Frontal cortex (tissue), 4 donors: Measurements from ENCODE around the gene PCSK5. TPM values are rescaled to one million over a fixed set of nuclear protein-coding genes. Genes with fewer than 3 reads are reported as not detected.
A peak's percentile ranks its signal among the peaks of the same experiment; 100 is the strongest.
"Not testable (repeated sequence)": the region's sequence is repeated elsewhere in the genome, so short reads cannot be mapped to it uniquely, and the experiment has no call there.

Source experiments
- DNase-seq, 2 donors: peaks; one replicate each; pipeline ENCODE4 v3.0.0; 2012; ENCODE audit warnings: low spot score in 2 of 2
- FAIRE-seq: peaks from 2 replicates; lab custom pipeline; 2012; peaks lifted over from hg19 to GRCh38; lab: Jason Lieb, UNC
- total RNA-seq: library from RNA; depleted of rRNA; stranded (reverse); fragments of >200 nt; gene quantifications from one replicate; pipeline ENCODE4 v1.2.3, GENCODE V29; 2014
- donor health status: control.
- donor health status: control.
- donor health status: control.

Gene PCSK5
- total RNA-seq, 1 donor from 2014 or later = 15.5 TPM

GRCh38 chr9:76269789-76270188 lies 379.3 kb downstream of the PCSK5 start:
- no peak for FAIRE-seq
- DNase-seq = no peak

- FAIRE-seq (no peak), DNase-seq (no peak)
These were observed 381.3 kb downstream of the PCSK5 start for GRCh38 chr9:76271755-76272154.

- no peak for FAIRE-seq
- DNase-seq = no peak
These were observed 398.6 kb downstream of the PCSK5 start for GRCh38 chr9:76289042-76289441.

- FAIRE-seq (no peak), DNase-seq (no peak)
These were observed 399.2 kb downstream of the PCSK5 start for GRCh38 chr9:76289703-76290102.

GRCh38 chr9:76290555-76290954 lies 400.1 kb downstream of the PCSK5 start:
- no peak for FAIRE-seq
- DNase-seq = no peak

- FAIRE-seq (no peak), DNase-seq (no peak)
These were observed 401.8 kb downstream of the PCSK5 start for GRCh38 chr9:76292246-76292645.

- FAIRE-seq (no peak), DNase-seq (no peak)
These were observed 402.2 kb downstream of the PCSK5 start for GRCh38 chr9:76292658-76293057.

GRCh38 chr9:76294301-76294700 lies 403.8 kb downstream of the PCSK5 start:
- DNase-seq (no peak), FAIRE-seq (no peak)

- no peak for DNase-seq
- FAIRE-seq = no peak
These were observed 406.3 kb downstream of the PCSK5 start for GRCh38 chr9:76296561-76297310.

- FAIRE-seq (no peak), DNase-seq (no peak)
These were observed 407.3 kb downstream of the PCSK5 start for GRCh38 chr9:76297721-76298239.

GRCh38 chr9:76298521-76299144 lies 408.2 kb downstream of the PCSK5 start:
- no peak for FAIRE-seq

GRCh38 chr9:76302543-76302942 lies 412.1 kb downstream of the PCSK5 start:
- DNase-seq (no peak), FAIRE-seq (no peak)

More at GRCh38 chr9:76298521-76299144, 408.2 kb downstream of the PCSK5 start:
- no peak for DNase-seq

GRCh38 chr9:76302947-76303550 lies 412.6 kb downstream of the PCSK5 start:
- DNase-seq (peak; percentile 12 to 46), FAIRE-seq (peak; percentile 69)

- not testable (repeated sequence) for DNase-seq, FAIRE-seq
These were observed 416.6 kb downstream of the PCSK5 start for GRCh38 chr9:76307047-76307446.

- DNase-seq = no peak
- FAIRE-seq = no peak
These were observed 420.1 kb downstream of the PCSK5 start for GRCh38 chr9:76310577-76310976.

GRCh38 chr9:76310991-76311390 lies 420.5 kb downstream of the PCSK5 start:
- FAIRE-seq = no peak
- DNase-seq = no peak

- FAIRE-seq (no peak), DNase-seq (no peak)
These were observed 421.1 kb downstream of the PCSK5 start for GRCh38 chr9:76311537-76311936.

- no peak for FAIRE-seq
- no peak for DNase-seq
These were observed 423.3 kb downstream of the PCSK5 start for GRCh38 chr9:76313771-76314170.

GRCh38 chr9:76314321-76314720 lies 423.8 kb downstream of the PCSK5 start:
- FAIRE-seq = no peak
- DNase-seq = no peak

- FAIRE-seq (no peak), DNase-seq (no peak)
These were observed 425.6 kb downstream of the PCSK5 start for GRCh38 chr9:76316069-76316468.

GRCh38 chr9:76319466-76319865 lies 429.0 kb downstream of the PCSK5 start:
- FAIRE-seq, DNase-seq: not testable (repeated sequence)
